Memory B cell (primary cell): ENCODE results near the gene ZNF302.

Experiments
- ATAC-seq: fragments of 150-1000 bp; cut with Tn5 transposase; 2 replicates; pipeline ENCODE4 v1.10.0; 2021; ENCODE audit warnings: low read depth, mild to moderate bottlenecking, moderate library complexity
- DNase-seq, 2 donors: peaks; one replicate each; pipeline ENCODE4 v3.0.0; 2022; ENCODE audit warnings: low spot score in 2 of 2
- H3K27ac Mint-ChIP-seq: one replicate; pipeline ENCODE4 v1.8.0; 2022; ENCODE audit warnings: mild to moderate bottlenecking, moderate library complexity, mixed read lengths
- H3K27me3 Mint-ChIP-seq: one replicate; pipeline ENCODE4 v1.8.0; 2022; ENCODE audit warnings: mixed read lengths
- H3K36me3 Mint-ChIP-seq: one replicate; pipeline ENCODE4 v1.8.0; 2022; ENCODE audit warnings: mild to moderate bottlenecking, mixed read lengths
- H3K4me1 Mint-ChIP-seq: one replicate; pipeline ENCODE4 v1.8.0; 2022; ENCODE audit warnings: mixed read lengths
- H3K4me3 Mint-ChIP-seq: one replicate; pipeline ENCODE4 v1.8.0; 2022; ENCODE audit warnings: mild to moderate bottlenecking, moderate library complexity, mixed read lengths
- H3K9me3 Mint-ChIP-seq: one replicate; pipeline ENCODE4 v1.8.0; 2022; ENCODE audit warnings: mixed read lengths

ZNF302 gene

GRCh38 chr19:34731019-34731829 lies 53.7 kb downstream of the ZNF302 start:
- Mint-ChIP-seq H3K27ac (no peak overlapping the region), H3K9me3 (peaks cover 6% of the 10 kb centered on the region), H3K36me3 (peaks cover 10% of the 10 kb centered on the region), H3K4me3 (no peak overlapping the region), H3K27me3 (peaks cover 14% of the 10 kb centered on the region), H3K4me1 (peaks cover 16% of the 10 kb centered on the region)
- DNase-seq (no peak), ATAC-seq (no peak)

- H3K27ac Mint-ChIP-seq = no peak overlapping the region
- H3K27me3 Mint-ChIP-seq = peaks cover 10% of the 10 kb centered on the region
- DNase-seq (no peak), ATAC-seq (no peak)
- H3K36me3 Mint-ChIP-seq = peaks cover 13% of the 10 kb centered on the region
- peaks cover 16% of the 10 kb centered on the region for H3K4me1 Mint-ChIP-seq
- H3K9me3 Mint-ChIP-seq = peaks cover 6% of the 10 kb centered on the region
- no peak overlapping the region for H3K4me3 Mint-ChIP-seq
Observed at GRCh38 chr19:34731964-34732363, 54.5 kb downstream of the ZNF302 start.

- ATAC-seq (no peak), DNase-seq (no peak)
- Mint-ChIP-seq H3K9me3 (peaks cover 6% of the 10 kb centered on the region), H3K27ac (no peak overlapping the region), H3K4me3 (peak overlapping the region; percentile 59), H3K4me1 (peaks cover 16% of the 10 kb centered on the region), H3K36me3 (peaks cover 13% of the 10 kb centered on the region), H3K27me3 (peaks cover 6% of the 10 kb centered on the region)
Observed at GRCh38 chr19:34732612-34733211, 55.2 kb downstream of the ZNF302 start.

- peaks cover 3% of the 10 kb centered on the region for H3K27me3 Mint-ChIP-seq
- H3K36me3 Mint-ChIP-seq = peaks cover 14% of the 10 kb centered on the region
- ATAC-seq (peak; percentile 11), DNase-seq (no peak)
- H3K27ac Mint-ChIP-seq = peak overlapping the region; percentile 93
- H3K4me1 Mint-ChIP-seq = peaks cover 16% of the 10 kb centered on the region
- H3K4me3 Mint-ChIP-seq = peak overlapping the region; percentile 97
- peaks cover 6% of the 10 kb centered on the region for H3K9me3 Mint-ChIP-seq
Observed at GRCh38 chr19:34733266-34733745, 55.8 kb downstream of the ZNF302 start.

GRCh38 chr19:34733746-34734536 lies 56.5 kb downstream of the ZNF302 start, which contains the start of gene ZNF181:
TSS of gene ZNF181 (plus strand) at chr19:34734243. CDS start at chr19:34735038, 795 bp downstream.
- DNase-seq = peak; percentile 59 to 71

GRCh38 chr19:34734537-34735103 lies 57.1 kb downstream of the ZNF302 start:
- Mint-ChIP-seq H3K4me1 (peaks cover 16% of the 10 kb centered on the region), H3K27me3 (no peaks in the 10 kb centered on the region), H3K4me3 (peak overlapping the region; percentile 97), H3K9me3 (peaks cover 11% of the 10 kb centered on the region), H3K27ac (peak overlapping the region; percentile 93), H3K36me3 (peaks cover 24% of the 10 kb centered on the region)
- ATAC-seq (no peak), DNase-seq (no peak)

More at GRCh38 chr19:34733746-34734536, 56.5 kb downstream of the ZNF302 start, which contains the start of gene ZNF181:
- Mint-ChIP-seq H3K9me3 (peaks cover 8% of the 10 kb centered on the region), H3K4me3 (peak within 1 kb of the TSS; percentile 97), H3K27me3 (peaks cover 2% of the 10 kb centered on the region), H3K36me3 (peaks cover 19% of the 10 kb centered on the region), H3K4me1 (peaks cover 16% of the 10 kb centered on the region), H3K27ac (peak within 1 kb of the TSS; percentile 93)
- ATAC-seq = peak; percentile 81
